ENCODE data around the gene LPAR1. TPM values are rescaled to one million over a fixed set of nuclear protein-coding genes. Genes with fewer than 3 reads are reported as not detected.

LPAR1 gene
- total RNA-seq (8.4 TPM), polyA plus RNA-seq (9.3 TPM)
- long read RNA-seq, donor 1 = 0 reads
- long read RNA-seq, donor 2 = 0 reads
- long read RNA-seq, donor 3 = 0 reads
- long read RNA-seq, donor 4, partial matches to known transcripts = 0 of 1 reads
- long read RNA-seq, donor 4, other reads (novel, unspliced or antisense) = 0 of 1 reads
- long read RNA-seq, donor 5 = 0 reads
- long read RNA-seq, donor 6, partial matches to known transcripts = 6 of 6 reads
- long read RNA-seq, donor 6, other reads (novel, unspliced or antisense) = 0 of 6 reads
- long read RNA-seq, donor 7 = 0 reads
- long read RNA-seq, donor 8 = 0 reads
- long read RNA-seq, donor 9 = 0 reads
- long read RNA-seq, donor 10, partial matches to known transcripts = 0 of 2 reads
- long read RNA-seq, donor 10, other reads (novel, unspliced or antisense) = 0 of 2 reads

- Histone ChIP-seq H3K36me3 (ENCODE audit: control insufficient read depth in 2 of 2, insufficient read depth in 2 of 2, low read length in 1 of 2) (no peaks in the 10 kb centered on the region), H3K9me3 (ENCODE audit: control insufficient read depth in 2 of 2, insufficient read depth in 1 of 2, low read length in 1 of 2) (no peaks in the 10 kb centered on the region), H3K4me3 (ENCODE audit: low read length in 2 of 2) (peak within 1 kb of the TSS; percentile 35 to 52), H3K4me1 (ENCODE audit: control insufficient read depth in 2 of 2, insufficient read depth in 2 of 2, low read length in 2 of 2) (peaks cover 0 to 2% of the 10 kb centered on the region in 2 donors), H3K27ac (ENCODE audit: low read depth in 1 of 2, low read length in 1 of 2) (peak within 1 kb of the TSS; percentile 69 to 85), H3K27me3 (ENCODE audit: control insufficient read depth in 2 of 2, insufficient read depth in 1 of 2, low read length in 1 of 2) (peaks cover 32 to 49% of the 10 kb centered on the region in 2 donors)
- no peak for DNase-seq (ENCODE audit: low read depth in 6 of 9, low spot score in 9 of 9)
- WGBS = 2% methylated on average over 72 of the region's 72 CpGs
Measured at GRCh38 chr9:111038331-111039230, at the start of gene LPAR1. Gene LPAR1, minus strand, starts transcription at chr9:111038470. Its CDS starts 66,353 bp downstream, at chr9:110972117.

GRCh38 chr9:111078391-111079038 is 40.2 kb upstream of the LPAR1 start:
- 97% methylated on average over 1 of the region's 1 CpG for WGBS
- H3K4me1 ChIP-seq (ENCODE audit: control insufficient read depth in 2 of 2, insufficient read depth in 2 of 2, low read length in 2 of 2) = no peaks in the 10 kb centered on the region
- no peak overlapping the region for H3K27ac ChIP-seq (ENCODE audit: low read depth in 1 of 2, low read length in 1 of 2)
- H3K36me3 ChIP-seq (ENCODE audit: control insufficient read depth in 2 of 2, insufficient read depth in 2 of 2, low read length in 1 of 2) = no peaks in the 10 kb centered on the region
- no peaks in the 10 kb centered on the region for H3K9me3 ChIP-seq (ENCODE audit: control insufficient read depth in 2 of 2, insufficient read depth in 1 of 2, low read length in 1 of 2)
- no peak overlapping the region for H3K4me3 ChIP-seq (ENCODE audit: low read length in 2 of 2)
- no peak for DNase-seq (ENCODE audit: low read depth in 6 of 9, low spot score in 9 of 9)
- no peaks in the 10 kb centered on the region for H3K27me3 ChIP-seq (ENCODE audit: control insufficient read depth in 2 of 2, insufficient read depth in 1 of 2, low read length in 1 of 2)

GRCh38 chr9:111076519-111076918 is 38.2 kb upstream of the LPAR1 start:
- Histone ChIP-seq H3K27ac (ENCODE audit: low read depth in 1 of 2, low read length in 1 of 2) (no peak overlapping the region), H3K4me1 (ENCODE audit: control insufficient read depth in 2 of 2, insufficient read depth in 2 of 2, low read length in 2 of 2) (no peaks in the 10 kb centered on the region), H3K27me3 (ENCODE audit: control insufficient read depth in 2 of 2, insufficient read depth in 1 of 2, low read length in 1 of 2) (no peaks in the 10 kb centered on the region), H3K36me3 (ENCODE audit: control insufficient read depth in 2 of 2, insufficient read depth in 2 of 2, low read length in 1 of 2) (no peaks in the 10 kb centered on the region), H3K4me3 (ENCODE audit: low read length in 2 of 2) (no peak overlapping the region), H3K9me3 (ENCODE audit: control insufficient read depth in 2 of 2, insufficient read depth in 1 of 2, low read length in 1 of 2) (no peaks in the 10 kb centered on the region)
- DNase-seq (ENCODE audit: low read depth in 6 of 9, low spot score in 9 of 9) = no peak
- WGBS = 24% methylated on average over 3 of the region's 3 CpGs

GRCh38 chr9:111076042-111076441 is 37.8 kb upstream of the LPAR1 start:
- no peak for DNase-seq (ENCODE audit: low read depth in 6 of 9, low spot score in 9 of 9)
- H3K27ac ChIP-seq (ENCODE audit: low read depth in 1 of 2, low read length in 1 of 2) = no peak overlapping the region
- WGBS = 84% methylated on average over 6 of the region's 6 CpGs
- H3K4me3 ChIP-seq (ENCODE audit: low read length in 2 of 2) = no peak overlapping the region
- no peaks in the 10 kb centered on the region for H3K9me3 ChIP-seq (ENCODE audit: control insufficient read depth in 2 of 2, insufficient read depth in 1 of 2, low read length in 1 of 2)
- no peaks in the 10 kb centered on the region for H3K36me3 ChIP-seq (ENCODE audit: control insufficient read depth in 2 of 2, insufficient read depth in 2 of 2, low read length in 1 of 2)
- no peaks in the 10 kb centered on the region for H3K4me1 ChIP-seq (ENCODE audit: control insufficient read depth in 2 of 2, insufficient read depth in 2 of 2, low read length in 2 of 2)
- no peaks in the 10 kb centered on the region for H3K27me3 ChIP-seq (ENCODE audit: control insufficient read depth in 2 of 2, insufficient read depth in 1 of 2, low read length in 1 of 2)

GRCh38 chr9:111074395-111074794 is 36.1 kb upstream of the LPAR1 start:
- Histone ChIP-seq H3K36me3 (ENCODE audit: control insufficient read depth in 2 of 2, insufficient read depth in 2 of 2, low read length in 1 of 2) (no peaks in the 10 kb centered on the region), H3K27me3 (ENCODE audit: control insufficient read depth in 2 of 2, insufficient read depth in 1 of 2, low read length in 1 of 2) (no peaks in the 10 kb centered on the region), H3K9me3 (ENCODE audit: control insufficient read depth in 2 of 2, insufficient read depth in 1 of 2, low read length in 1 of 2) (no peaks in the 10 kb centered on the region), H3K4me3 (ENCODE audit: low read length in 2 of 2) (no peak overlapping the region), H3K27ac (ENCODE audit: low read depth in 1 of 2, low read length in 1 of 2) (no peak overlapping the region), H3K4me1 (ENCODE audit: control insufficient read depth in 2 of 2, insufficient read depth in 2 of 2, low read length in 2 of 2) (no peaks in the 10 kb centered on the region)
- WGBS = 91% methylated on average over 3 of the region's 3 CpGs
- no peak for DNase-seq (ENCODE audit: low read depth in 6 of 9, low spot score in 9 of 9)

- no peak overlapping the region for H3K4me3 ChIP-seq (ENCODE audit: low read length in 2 of 2)
- no peak for DNase-seq (ENCODE audit: low read depth in 6 of 9, low spot score in 9 of 9)
- H3K27me3 ChIP-seq (ENCODE audit: control insufficient read depth in 2 of 2, insufficient read depth in 1 of 2, low read length in 1 of 2) = no peaks in the 10 kb centered on the region
- no peaks in the 10 kb centered on the region for H3K9me3 ChIP-seq (ENCODE audit: control insufficient read depth in 2 of 2, insufficient read depth in 1 of 2, low read length in 1 of 2)
- 97% methylated on average over 2 of the region's 2 CpGs for WGBS
- H3K4me1 ChIP-seq (ENCODE audit: control insufficient read depth in 2 of 2, insufficient read depth in 2 of 2, low read length in 2 of 2) = no peaks in the 10 kb centered on the region
- no peaks in the 10 kb centered on the region for H3K36me3 ChIP-seq (ENCODE audit: control insufficient read depth in 2 of 2, insufficient read depth in 2 of 2, low read length in 1 of 2)
- no peak overlapping the region for H3K27ac ChIP-seq (ENCODE audit: low read depth in 1 of 2, low read length in 1 of 2)
Measured at GRCh38 chr9:111069183-111069582, 30.9 kb upstream of the LPAR1 start.

- H3K27ac ChIP-seq (ENCODE audit: low read depth in 1 of 2, low read length in 1 of 2) = no peak overlapping the region
- H3K4me1 ChIP-seq (ENCODE audit: control insufficient read depth in 2 of 2, insufficient read depth in 2 of 2, low read length in 2 of 2) = no peaks in the 10 kb centered on the region
- DNase-seq (ENCODE audit: low read depth in 6 of 9, low spot score in 9 of 9) = no peak
- H3K27me3 ChIP-seq (ENCODE audit: control insufficient read depth in 2 of 2, insufficient read depth in 1 of 2, low read length in 1 of 2) = no peaks in the 10 kb centered on the region
- H3K4me3 ChIP-seq (ENCODE audit: low read length in 2 of 2) = no peak overlapping the region
- H3K9me3 ChIP-seq (ENCODE audit: control insufficient read depth in 2 of 2, insufficient read depth in 1 of 2, low read length in 1 of 2) = no peaks in the 10 kb centered on the region
- 94% methylated on average over 4 of the region's 4 CpGs for WGBS
- H3K36me3 ChIP-seq (ENCODE audit: control insufficient read depth in 2 of 2, insufficient read depth in 2 of 2, low read length in 1 of 2) = no peaks in the 10 kb centered on the region
Measured at GRCh38 chr9:111068771-111069170, 30.5 kb upstream of the LPAR1 start.

GRCh38 chr9:111068383-111068730 is 30.1 kb upstream of the LPAR1 start:
- 98% methylated on average over 8 of the region's 8 CpGs for WGBS

GRCh38 chr9:111066468-111066867 is 28.2 kb upstream of the LPAR1 start:
- no peaks in the 10 kb centered on the region for H3K9me3 ChIP-seq (ENCODE audit: control insufficient read depth in 2 of 2, insufficient read depth in 1 of 2, low read length in 1 of 2)
- no peaks in the 10 kb centered on the region for H3K4me1 ChIP-seq (ENCODE audit: control insufficient read depth in 2 of 2, insufficient read depth in 2 of 2, low read length in 2 of 2)
- H3K27me3 ChIP-seq (ENCODE audit: control insufficient read depth in 2 of 2, insufficient read depth in 1 of 2, low read length in 1 of 2) = no peaks in the 10 kb centered on the region
- no peak overlapping the region for H3K4me3 ChIP-seq (ENCODE audit: low read length in 2 of 2)
- 90% methylated on average over 2 of the region's 2 CpGs for WGBS
- DNase-seq (ENCODE audit: low read depth in 6 of 9, low spot score in 9 of 9) = no peak
- no peaks in the 10 kb centered on the region for H3K36me3 ChIP-seq (ENCODE audit: control insufficient read depth in 2 of 2, insufficient read depth in 2 of 2, low read length in 1 of 2)
- H3K27ac ChIP-seq (ENCODE audit: low read depth in 1 of 2, low read length in 1 of 2) = no peak overlapping the region

More at GRCh38 chr9:111068383-111068730, 30.1 kb upstream of the LPAR1 start:
- no peaks in the 10 kb centered on the region for H3K36me3 ChIP-seq (ENCODE audit: control insufficient read depth in 2 of 2, insufficient read depth in 2 of 2, low read length in 1 of 2)
- H3K27ac ChIP-seq (ENCODE audit: low read depth in 1 of 2, low read length in 1 of 2) = no peak overlapping the region
- no peak overlapping the region for H3K4me3 ChIP-seq (ENCODE audit: low read length in 2 of 2)
- H3K27me3 ChIP-seq (ENCODE audit: control insufficient read depth in 2 of 2, insufficient read depth in 1 of 2, low read length in 1 of 2) = no peaks in the 10 kb centered on the region
- DNase-seq (ENCODE audit: low read depth in 6 of 9, low spot score in 9 of 9) = no peak
- H3K9me3 ChIP-seq (ENCODE audit: control insufficient read depth in 2 of 2, insufficient read depth in 1 of 2, low read length in 1 of 2) = no peaks in the 10 kb centered on the region
- H3K4me1 ChIP-seq (ENCODE audit: control insufficient read depth in 2 of 2, insufficient read depth in 2 of 2, low read length in 2 of 2) = no peaks in the 10 kb centered on the region
